ENCODE measurements around the gene STK11IP.

DNA sequence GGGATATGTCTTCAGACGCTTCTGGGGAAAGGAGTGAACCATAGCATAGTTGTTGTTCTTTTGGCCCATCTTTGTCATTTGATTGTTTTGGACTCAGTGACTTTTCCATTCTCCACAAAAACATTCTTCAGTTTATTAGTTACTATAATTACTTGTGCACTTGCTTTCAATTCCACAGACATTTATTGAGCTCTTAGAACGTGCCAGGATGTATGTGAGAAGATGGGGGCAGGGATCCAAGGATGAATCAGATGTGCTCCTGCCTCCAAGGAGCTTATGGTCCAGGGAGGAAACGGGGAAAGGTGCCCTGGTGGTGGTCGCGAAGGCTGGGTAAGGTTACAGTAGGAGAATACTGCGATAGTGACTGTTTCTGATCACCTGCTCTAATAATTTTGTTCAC lies 22.9 kb downstream of the STK11IP start:
- TF ChIP-seq RFX5 (IDR thresholded peaks at IDR 0.05; ENCODE audit: low read depth, low read length) (no peak), POLR2A (IDR thresholded peaks at IDR 0.05; ENCODE audit: low read depth, low read length) (no peak), RAD21 (IDR thresholded peaks at IDR 0.05; ENCODE audit: low read length) (no peak)
- TF ChIP-seq, protein P1, sequence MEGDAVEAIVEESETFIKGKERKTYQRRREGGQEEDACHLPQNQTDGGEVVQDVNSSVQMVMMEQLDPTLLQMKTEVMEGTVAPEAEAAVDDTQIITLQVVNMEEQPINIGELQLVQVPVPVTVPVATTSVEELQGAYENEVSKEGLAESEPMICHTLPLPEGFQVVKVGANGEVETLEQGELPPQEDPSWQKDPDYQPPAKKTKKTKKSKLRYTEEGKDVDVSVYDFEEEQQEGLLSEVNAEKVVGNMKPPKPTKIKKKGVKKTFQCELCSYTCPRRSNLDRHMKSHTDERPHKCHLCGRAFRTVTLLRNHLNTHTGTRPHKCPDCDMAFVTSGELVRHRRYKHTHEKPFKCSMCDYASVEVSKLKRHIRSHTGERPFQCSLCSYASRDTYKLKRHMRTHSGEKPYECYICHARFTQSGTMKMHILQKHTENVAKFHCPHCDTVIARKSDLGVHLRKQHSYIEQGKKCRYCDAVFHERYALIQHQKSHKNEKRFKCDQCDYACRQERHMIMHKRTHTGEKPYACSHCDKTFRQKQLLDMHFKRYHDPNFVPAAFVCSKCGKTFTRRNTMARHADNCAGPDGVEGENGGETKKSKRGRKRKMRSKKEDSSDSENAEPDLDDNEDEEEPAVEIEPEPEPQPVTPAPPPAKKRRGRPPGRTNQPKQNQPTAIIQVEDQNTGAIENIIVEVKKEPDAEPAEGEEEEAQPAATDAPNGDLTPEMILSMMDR (conservative IDR thresholded peaks at IDR 0.05; ENCODE audit: low read depth, low read length): no peak
- TF ChIP-seq, protein P2, sequence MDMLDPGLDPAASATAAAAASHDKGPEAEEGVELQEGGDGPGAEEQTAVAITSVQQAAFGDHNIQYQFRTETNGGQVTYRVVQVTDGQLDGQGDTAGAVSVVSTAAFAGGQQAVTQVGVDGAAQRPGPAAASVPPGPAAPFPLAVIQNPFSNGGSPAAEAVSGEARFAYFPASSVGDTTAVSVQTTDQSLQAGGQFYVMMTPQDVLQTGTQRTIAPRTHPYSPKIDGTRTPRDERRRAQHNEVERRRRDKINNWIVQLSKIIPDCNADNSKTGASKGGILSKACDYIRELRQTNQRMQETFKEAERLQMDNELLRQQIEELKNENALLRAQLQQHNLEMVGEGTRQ (IDR thresholded peaks at IDR 0.05; ENCODE audit: low read depth, low read length): no peak

Data from IMR-90 (cell line).